Measurements from ENCODE around the gene SUSD4. TPM values are rescaled to one million over a fixed set of nuclear protein-coding genes. Genes with fewer than 3 reads are reported as not detected.
A peak's percentile ranks its signal among the peaks of the same experiment; 100 is the strongest.
"Not testable (repeated sequence)": the region's sequence is repeated elsewhere in the genome, so short reads cannot be mapped to it uniquely, and the experiment has no call there.

Gene SUSD4, protein sequence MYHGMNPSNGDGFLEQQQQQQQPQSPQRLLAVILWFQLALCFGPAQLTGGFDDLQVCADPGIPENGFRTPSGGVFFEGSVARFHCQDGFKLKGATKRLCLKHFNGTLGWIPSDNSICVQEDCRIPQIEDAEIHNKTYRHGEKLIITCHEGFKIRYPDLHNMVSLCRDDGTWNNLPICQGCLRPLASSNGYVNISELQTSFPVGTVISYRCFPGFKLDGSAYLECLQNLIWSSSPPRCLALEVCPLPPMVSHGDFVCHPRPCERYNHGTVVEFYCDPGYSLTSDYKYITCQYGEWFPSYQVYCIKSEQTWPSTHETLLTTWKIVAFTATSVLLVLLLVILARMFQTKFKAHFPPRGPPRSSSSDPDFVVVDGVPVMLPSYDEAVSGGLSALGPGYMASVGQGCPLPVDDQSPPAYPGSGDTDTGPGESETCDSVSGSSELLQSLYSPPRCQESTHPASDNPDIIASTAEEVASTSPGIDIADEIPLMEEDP
- 1.3 TPM for polyA plus RNA-seq (2013, experiment 1 of 2)
- polyA plus RNA-seq (2013, experiment 2 of 2), result 1.5 TPM

DNA sequence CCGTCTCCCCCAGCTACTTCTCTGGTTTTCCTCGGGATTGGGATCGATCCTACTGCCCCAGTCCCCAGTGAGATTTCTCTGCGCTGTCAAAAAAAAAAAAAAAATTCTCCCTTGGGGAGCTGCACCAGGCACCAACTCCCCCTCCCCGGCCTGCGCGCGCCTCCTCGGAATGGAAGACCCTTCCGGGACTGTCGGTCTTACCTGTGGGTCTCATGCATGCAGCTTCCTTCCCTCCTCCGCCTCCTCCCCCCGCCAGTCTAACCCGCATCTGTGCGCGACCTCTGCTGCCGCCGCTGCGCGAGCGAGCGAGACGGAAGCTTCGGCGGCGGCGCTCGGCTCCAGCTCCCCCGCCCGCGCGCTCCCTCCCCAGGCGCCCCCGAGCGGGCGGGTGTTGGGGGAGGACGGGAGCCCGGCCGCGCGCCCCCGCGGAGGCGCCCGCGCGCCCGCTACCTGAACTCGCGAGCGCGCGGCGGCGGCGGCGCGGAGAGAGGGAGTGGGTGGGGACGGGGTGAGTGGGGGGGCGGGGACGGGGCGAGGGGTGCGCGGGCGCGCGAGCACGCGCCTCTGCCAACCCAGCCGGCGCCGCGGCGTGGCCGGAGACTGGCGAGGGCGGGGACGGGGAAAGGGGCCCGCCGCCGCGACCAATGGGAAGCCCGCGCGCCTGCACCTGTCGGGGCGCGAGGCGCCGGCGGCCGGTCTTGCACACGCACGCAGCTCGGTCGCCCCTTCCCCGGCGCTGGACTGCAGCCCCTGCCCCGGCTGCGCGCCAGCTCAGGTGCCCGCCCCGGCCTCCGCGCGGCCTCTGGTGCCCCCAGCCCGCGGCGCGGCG, at the start of gene SUSD4:
TSS of gene SUSD4 (minus strand) at position 321 of the 829 bp plus-strand sequence. CDS start 751 bp downstream, outside the sequence.
- under 1% methylated on average over 102 of the region's 111 CpGs for WGBS
- no peaks in the 10 kb centered on the region for H3K9me3 ChIP-seq (ENCODE audit: insufficient read depth, low read depth, low read length)
- H3K27ac ChIP-seq (ENCODE audit: low read depth, low read length), result no peak within 1 kb of the TSS
- H3K4me1 ChIP-seq (ENCODE audit: insufficient read depth, low read length), result peaks cover 10% of the 10 kb centered on the region
- H3K9ac ChIP-seq (ENCODE audit: low read depth, low read length), result no peak within 1 kb of the TSS
- H3K36me3 ChIP-seq (ENCODE audit: insufficient read depth, low read length), result no peaks in the 10 kb centered on the region
- H3K27me3 ChIP-seq (ENCODE audit: insufficient read depth, low read length), result peaks cover 61% of the 10 kb centered on the region
- peak within 1 kb of the TSS; percentile 56 for H3K4me3 ChIP-seq (ENCODE audit: low read length)

DNA sequence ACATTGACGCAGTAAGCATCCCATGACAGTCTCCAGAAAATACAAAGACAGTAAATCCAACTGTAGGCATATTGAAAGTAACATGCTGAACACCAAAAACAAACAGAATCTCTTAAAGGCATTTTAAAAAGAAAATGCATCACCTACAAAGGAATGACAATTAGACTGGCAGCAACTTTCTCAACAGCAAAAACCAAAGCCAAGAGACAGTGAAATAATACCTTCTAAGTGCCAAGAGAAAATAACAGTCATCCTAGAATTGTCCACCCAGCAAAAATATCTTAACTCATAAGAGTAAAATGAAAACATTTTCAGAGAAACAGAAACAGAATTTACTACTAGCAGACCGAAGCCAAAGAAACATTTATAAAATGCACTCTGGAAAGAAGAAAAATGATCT, 49.2 kb upstream of the SUSD4 start:
- Histone ChIP-seq H3K27me3 (ENCODE audit: insufficient read depth, low read length) (no peaks in the 10 kb centered on the region), H3K27ac (ENCODE audit: low read depth, low read length) (no peak overlapping the region), H3K4me1 (ENCODE audit: insufficient read depth, low read length) (peaks cover under 1% of the 10 kb centered on the region; the same call in 1 of the 2 replicates), H3K36me3 (ENCODE audit: insufficient read depth, low read length) (no peaks in the 10 kb centered on the region), H3K9ac (ENCODE audit: low read depth, low read length) (no peak overlapping the region), H3K4me3 (ENCODE audit: low read length) (no peak overlapping the region), H3K9me3 (ENCODE audit: insufficient read depth, low read depth, low read length) (no peaks in the 10 kb centered on the region)
- 92% methylated on average over 1 of the region's 2 CpGs for WGBS

DNA sequence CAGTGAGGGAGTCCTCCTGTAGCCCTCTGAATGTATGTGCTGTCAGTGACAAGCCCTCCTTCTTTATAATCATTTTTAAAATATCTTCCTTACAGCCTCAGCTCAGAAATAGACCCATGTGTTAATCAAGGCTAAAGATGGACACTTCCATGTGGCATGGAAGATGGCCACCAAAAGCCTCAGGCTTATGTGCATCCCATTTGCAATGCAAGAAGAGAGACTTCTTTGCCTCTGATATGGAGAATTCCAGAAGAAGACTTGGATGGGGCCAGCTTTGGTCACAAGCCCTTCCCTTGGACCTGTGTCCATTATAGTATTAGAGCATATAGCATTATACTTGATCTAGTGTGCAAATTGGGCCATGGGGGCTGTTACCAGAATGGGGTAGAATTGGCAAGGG, 47.7 kb upstream of the SUSD4 start:
- Histone ChIP-seq H3K4me1 (ENCODE audit: insufficient read depth, low read length) (no peaks in the 10 kb centered on the region), H3K36me3 (ENCODE audit: insufficient read depth, low read length) (no peaks in the 10 kb centered on the region), H3K9me3 (ENCODE audit: insufficient read depth, low read depth, low read length) (no peaks in the 10 kb centered on the region), H3K27ac (ENCODE audit: low read depth, low read length) (no peak overlapping the region), H3K27me3 (ENCODE audit: insufficient read depth, low read length) (no peaks in the 10 kb centered on the region), H3K9ac (ENCODE audit: low read depth, low read length) (no peak overlapping the region), H3K4me3 (ENCODE audit: low read length) (no peak overlapping the region)

DNA sequence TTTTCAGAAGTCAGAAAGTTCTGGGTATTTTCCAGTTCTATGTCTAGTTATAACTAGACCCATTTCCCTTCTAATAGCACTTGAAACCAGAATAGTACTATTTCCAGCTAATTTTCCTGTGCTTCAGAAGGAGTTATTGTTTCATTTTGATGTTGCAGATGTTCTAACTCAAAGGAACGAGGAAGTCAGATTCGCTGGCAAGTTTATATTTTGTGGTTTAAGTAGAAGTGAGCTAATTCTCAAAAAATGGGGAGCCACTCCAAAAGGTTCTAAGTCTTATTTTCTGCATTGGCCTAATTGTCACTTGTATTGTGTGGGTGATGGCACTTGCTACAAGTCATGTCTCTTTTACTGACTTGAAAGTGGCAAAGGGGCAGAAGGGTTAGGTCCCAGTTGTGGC, 47.3 kb upstream of the SUSD4 start:
- no peak overlapping the region for H3K9ac ChIP-seq (ENCODE audit: low read depth, low read length)

DNA sequence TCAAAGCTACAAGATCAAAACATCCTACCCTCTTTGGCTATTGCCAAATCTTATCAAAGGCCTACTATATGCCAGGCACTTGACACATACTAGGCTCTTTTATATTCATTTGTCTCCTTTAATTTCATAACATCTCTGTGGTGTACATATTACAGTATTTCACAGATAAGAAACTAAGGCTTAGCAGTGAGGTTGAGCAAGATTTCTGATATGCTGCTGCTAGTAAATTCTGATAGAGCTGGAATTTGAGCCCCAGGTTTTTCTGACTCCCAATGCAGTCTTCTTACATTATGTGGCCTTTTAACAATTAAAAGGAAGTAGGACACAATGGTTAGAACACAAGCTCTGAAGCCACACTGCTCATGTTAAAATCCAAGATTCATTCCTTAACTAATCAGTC, 46.1 kb upstream of the SUSD4 start:
- no peaks in the 10 kb centered on the region for H3K27me3 ChIP-seq (ENCODE audit: insufficient read depth, low read length)
- H3K4me1 ChIP-seq (ENCODE audit: insufficient read depth, low read length), result no peaks in the 10 kb centered on the region
- H3K9ac ChIP-seq (ENCODE audit: low read depth, low read length), result no peak overlapping the region
- no peak overlapping the region for H3K27ac ChIP-seq (ENCODE audit: low read depth, low read length)
- H3K9me3 ChIP-seq (ENCODE audit: insufficient read depth, low read depth, low read length), result no peaks in the 10 kb centered on the region
- H3K36me3 ChIP-seq (ENCODE audit: insufficient read depth, low read length), result no peaks in the 10 kb centered on the region
- H3K4me3 ChIP-seq (ENCODE audit: low read length), result no peak overlapping the region

More for the DNA sequence above, 47.3 kb upstream of the SUSD4 start:
- no peak overlapping the region for H3K27ac ChIP-seq (ENCODE audit: low read depth, low read length)
- H3K36me3 ChIP-seq (ENCODE audit: insufficient read depth, low read length), result no peaks in the 10 kb centered on the region
- H3K4me3 ChIP-seq (ENCODE audit: low read length), result no peak overlapping the region
- no peaks in the 10 kb centered on the region for H3K4me1 ChIP-seq (ENCODE audit: insufficient read depth, low read length)
- no peaks in the 10 kb centered on the region for H3K9me3 ChIP-seq (ENCODE audit: insufficient read depth, low read depth, low read length)
- WGBS, result 93% methylated on average over 2 of the region's 2 CpGs
- no peaks in the 10 kb centered on the region for H3K27me3 ChIP-seq (ENCODE audit: insufficient read depth, low read length)

DNA sequence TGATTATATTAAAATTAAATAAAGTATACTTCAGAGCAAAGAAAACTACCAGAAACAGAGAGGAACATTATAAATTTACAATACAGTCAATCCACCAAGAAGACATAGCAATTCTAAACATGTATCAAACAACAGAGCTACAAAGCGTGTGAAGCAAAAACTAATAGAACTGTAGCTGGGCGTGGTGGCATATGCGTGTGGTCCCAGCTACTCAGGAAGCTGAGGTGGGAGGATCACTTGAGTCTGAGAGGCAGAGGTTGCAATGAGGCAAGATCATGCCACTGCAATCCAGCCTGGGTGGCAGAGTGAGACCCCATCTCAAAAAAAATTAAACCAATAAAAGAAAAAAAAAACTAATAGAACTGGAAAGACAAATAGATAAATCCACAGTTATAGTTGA, 41.5 kb upstream of the SUSD4 start:
- H3K4me1 ChIP-seq (ENCODE audit: insufficient read depth, low read length), result peaks cover 6% of the 10 kb centered on the region; the same call in 1 of the 2 replicates
- H3K27ac ChIP-seq (ENCODE audit: low read depth, low read length), result no peak overlapping the region
- H3K9ac ChIP-seq (ENCODE audit: low read depth, low read length), result no peak overlapping the region
- H3K9me3 ChIP-seq (ENCODE audit: insufficient read depth, low read depth, low read length), result no peaks in the 10 kb centered on the region
- H3K4me3 ChIP-seq (ENCODE audit: low read length), result no peak overlapping the region
- H3K27me3 ChIP-seq (ENCODE audit: insufficient read depth, low read length), result no peaks in the 10 kb centered on the region
- WGBS, result 92% methylated on average over 3 of the region's 3 CpGs
- H3K36me3 ChIP-seq (ENCODE audit: insufficient read depth, low read length), result no peaks in the 10 kb centered on the region

DNA sequence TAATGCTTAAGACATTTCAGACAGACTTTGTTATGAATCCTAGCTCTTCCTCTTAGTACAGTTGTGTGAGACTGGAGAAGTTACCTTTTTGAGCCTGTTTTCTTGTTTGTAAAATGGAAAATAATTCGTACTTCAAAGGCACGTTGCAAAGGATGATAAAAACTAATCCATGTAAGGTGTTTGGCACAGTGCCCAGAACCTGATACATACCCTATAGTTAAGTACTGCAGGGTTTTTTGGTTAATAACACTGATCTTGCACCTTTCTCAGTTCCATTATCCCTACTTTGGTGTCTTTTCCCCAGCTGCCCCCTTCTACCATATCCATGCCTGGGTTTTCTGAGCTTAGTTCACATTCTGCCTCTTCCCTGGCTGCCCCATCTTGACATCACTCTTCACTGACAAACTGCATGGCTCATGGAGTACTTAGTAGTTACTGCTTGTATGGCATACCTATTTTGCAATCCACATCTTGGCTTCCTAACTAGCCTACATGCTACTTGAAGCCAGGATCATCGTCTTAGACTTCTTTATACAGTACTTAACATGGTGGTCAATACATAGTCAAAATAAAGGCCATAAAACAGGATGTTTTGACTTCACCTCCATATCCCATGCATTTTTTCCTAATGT, 39.3 kb upstream of the SUSD4 start:
- Histone ChIP-seq H3K4me1 (ENCODE audit: insufficient read depth, low read length) (peaks cover 6% of the 10 kb centered on the region; the same call in 1 of the 2 replicates), H3K27ac (ENCODE audit: low read depth, low read length) (no peak overlapping the region), H3K9me3 (ENCODE audit: insufficient read depth, low read depth, low read length) (no peaks in the 10 kb centered on the region), H3K9ac (ENCODE audit: low read depth, low read length) (no peak overlapping the region), H3K27me3 (ENCODE audit: insufficient read depth, low read length) (no peaks in the 10 kb centered on the region), H3K4me3 (ENCODE audit: low read length) (no peak overlapping the region), H3K36me3 (ENCODE audit: insufficient read depth, low read length) (no peaks in the 10 kb centered on the region)
- 93% methylated on average over 3 of the region's 3 CpGs for WGBS

DNA sequence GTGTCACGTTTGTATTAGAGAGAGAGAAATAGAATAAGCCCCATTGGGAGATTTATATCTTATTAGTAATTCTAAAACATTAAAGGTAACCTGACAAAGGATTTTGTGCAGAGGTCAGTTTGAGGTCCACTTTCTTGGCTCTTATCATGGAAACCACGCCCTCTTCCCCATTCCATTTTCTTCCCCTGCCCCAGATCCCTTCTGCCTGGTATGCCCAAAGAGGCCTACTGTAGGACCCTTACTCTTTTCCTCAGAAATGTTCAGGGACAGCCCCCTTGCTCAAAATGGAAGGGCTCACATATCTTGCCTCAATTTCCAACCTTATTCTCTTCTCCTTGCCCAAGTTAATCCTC, 38.8 kb upstream of the SUSD4 start:
- Histone ChIP-seq H3K9me3 (ENCODE audit: insufficient read depth, low read depth, low read length) (no peaks in the 10 kb centered on the region), H3K4me3 (ENCODE audit: low read length) (no peak overlapping the region), H3K4me1 (ENCODE audit: insufficient read depth, low read length) (peaks cover 6% of the 10 kb centered on the region; the same call in 1 of the 2 replicates), H3K27me3 (ENCODE audit: insufficient read depth, low read length) (no peaks in the 10 kb centered on the region), H3K36me3 (ENCODE audit: insufficient read depth, low read length) (no peaks in the 10 kb centered on the region), H3K9ac (ENCODE audit: low read depth, low read length) (no peak overlapping the region), H3K27ac (ENCODE audit: low read depth, low read length) (no peak overlapping the region)
- 84% methylated on average over 1 of the region's 2 CpGs for WGBS

DNA sequence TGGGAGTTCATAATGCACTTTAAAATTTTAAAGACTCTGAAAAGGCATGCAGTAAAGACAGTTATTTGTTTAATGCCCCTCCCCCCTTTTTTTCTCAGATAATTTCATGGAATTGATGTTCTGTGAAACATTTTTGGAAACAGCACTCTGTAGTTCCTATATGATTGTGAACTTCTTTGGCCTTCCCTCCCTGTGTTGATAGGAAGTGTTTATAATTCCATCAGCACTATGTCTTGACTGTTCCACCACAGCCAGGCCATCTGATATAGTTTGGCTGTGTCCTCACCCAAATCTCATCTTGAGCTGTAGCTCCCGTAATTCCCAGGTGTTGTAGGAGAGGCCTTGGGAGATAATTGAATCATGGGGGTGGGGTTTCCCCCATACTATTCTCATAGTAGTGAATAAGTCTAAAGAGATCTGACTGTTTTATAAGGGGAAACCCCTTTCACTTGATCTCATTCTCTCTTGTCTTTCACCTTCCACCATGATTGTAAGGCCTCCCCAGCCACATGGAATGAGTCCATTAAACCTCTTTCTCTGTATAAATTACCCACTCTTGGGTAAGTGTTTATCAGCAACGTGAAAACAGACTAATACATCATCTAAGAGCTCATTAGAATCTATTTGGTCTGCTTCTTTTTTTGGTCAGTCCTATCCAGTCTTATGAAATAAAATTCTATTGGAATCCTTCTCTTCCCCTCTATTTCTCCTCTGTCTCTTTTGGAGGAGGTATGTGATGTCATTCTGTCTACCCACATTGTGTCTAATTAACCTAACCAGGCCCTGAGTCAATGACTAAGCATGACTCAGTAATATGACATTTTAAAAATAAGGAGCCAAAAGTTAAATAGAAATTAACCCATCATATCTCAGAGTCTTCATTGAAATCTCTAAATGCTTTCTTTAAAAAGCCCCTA, 38.2 kb upstream of the SUSD4 start:
- Histone ChIP-seq H3K36me3 (ENCODE audit: insufficient read depth, low read length) (no peaks in the 10 kb centered on the region), H3K4me1 (ENCODE audit: insufficient read depth, low read length) (peaks cover 6% of the 10 kb centered on the region; the same call in 1 of the 2 replicates), H3K9me3 (ENCODE audit: insufficient read depth, low read depth, low read length) (no peaks in the 10 kb centered on the region), H3K27me3 (ENCODE audit: insufficient read depth, low read length) (no peaks in the 10 kb centered on the region), H3K4me3 (ENCODE audit: low read length) (no peak overlapping the region), H3K27ac (ENCODE audit: low read depth, low read length) (no peak overlapping the region), H3K9ac (ENCODE audit: low read depth, low read length) (no peak overlapping the region)
- 100% methylated on average over 1 of the region's 2 CpGs for WGBS

DNA sequence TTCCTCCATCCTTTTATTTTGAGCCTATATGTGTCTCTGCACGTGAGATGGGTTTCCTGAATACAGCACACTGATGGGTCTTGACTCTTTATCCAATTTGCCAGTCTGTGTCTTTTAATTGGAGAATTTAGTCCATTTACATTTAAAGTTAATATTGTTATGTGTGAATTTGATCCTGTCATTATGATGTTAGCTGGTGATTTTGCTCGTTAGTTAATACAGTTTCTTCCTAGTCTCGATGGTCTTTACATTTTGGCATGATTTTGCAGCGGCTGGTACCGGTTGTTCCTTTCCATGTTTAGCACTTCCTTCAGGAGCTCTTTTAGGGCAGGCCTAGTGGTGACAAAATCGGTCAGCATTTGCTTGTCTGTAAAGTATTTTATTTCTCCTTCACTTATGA, 35.4 kb upstream of the SUSD4 start:
- not testable (repeated sequence) for H3K9me3 ChIP-seq (ENCODE audit: insufficient read depth, low read depth, low read length); H3K4me3 ChIP-seq (ENCODE audit: low read length); H3K27me3 ChIP-seq (ENCODE audit: insufficient read depth, low read length); H3K9ac ChIP-seq (ENCODE audit: low read depth, low read length); H3K27ac ChIP-seq (ENCODE audit: low read depth, low read length); H3K36me3 ChIP-seq (ENCODE audit: insufficient read depth, low read length); H3K4me1 ChIP-seq (ENCODE audit: insufficient read depth, low read length)
- WGBS, result 92% methylated on average over 2 of the region's 6 CpGs

Data from HUES64 (cell line).